IMR-90 (cell line): ENCODE data around the gene MYT1.

Experiments
- CTCF ChIP-seq: conservative IDR thresholded peaks from 2 replicates; pipeline ENCODE4 v1.5.1; 2012; ENCODE audit warnings: mild to moderate bottlenecking, low read depth, low read length, improper control_type of control experiment
- POLR2A ChIP-seq: IDR thresholded peaks from 2 replicates; pipeline ENCODE4 v1.6.1; 2012; ENCODE audit warnings: mild to moderate bottlenecking, low read depth, low read length

DNA sequence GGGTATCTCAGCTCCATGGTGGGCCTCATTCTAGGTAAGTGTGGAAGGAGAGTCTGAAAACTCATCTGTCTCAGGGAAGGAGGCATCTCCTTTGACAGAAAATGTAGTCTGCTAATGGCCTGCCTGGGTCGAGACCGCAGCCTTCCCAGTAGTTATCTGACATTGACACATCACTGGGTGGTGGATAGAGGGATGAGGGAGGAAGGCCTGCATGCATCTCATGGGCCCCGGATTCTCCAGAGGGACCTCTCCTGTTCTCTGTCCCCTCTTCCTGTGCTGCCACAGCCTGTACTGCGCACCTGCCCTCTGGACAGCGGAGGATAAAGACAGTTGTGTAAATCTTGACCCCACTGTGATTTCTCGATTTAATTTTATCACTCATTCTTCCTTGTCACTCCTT, 96.0 kb downstream of the MYT1 start:
- TF ChIP-seq CTCF (no peak), POLR2A (no peak)
